GM21515 (cell line): ENCODE results near the gene ZFHX2.
"Not testable (repeated sequence)": the region's sequence is repeated elsewhere in the genome, so short reads cannot be mapped to it uniquely, and the experiment has no call there.

Source experiments
- ATAC-seq: cut with Tn5 transposase; IDR thresholded peaks from one replicate; pipeline ENCODE4 v1.9.1; 2021; ENCODE audit not compliant: unreplicated experiment

The ZFHX2 gene

GRCh38 chr14:23551266-23552028, at the start of gene ZFHX2:
Gene ZFHX2 (minus strand): TSS chr14:23551765. CDS start chr14:23535325, 16,440 bp downstream.
- peak; percentile 58 for ATAC-seq

GRCh38 chr14:23600806-23601205, 49.2 kb upstream of the ZFHX2 start:
- no peak for ATAC-seq

- no peak for ATAC-seq
These were observed 48.8 kb upstream of the ZFHX2 start for GRCh38 chr14:23600322-23600707.

GRCh38 chr14:23594191-23594590, 42.6 kb upstream of the ZFHX2 start:
- ATAC-seq = not testable (repeated sequence)

- no peak for ATAC-seq
These were observed 38.6 kb upstream of the ZFHX2 start for GRCh38 chr14:23590198-23590597.

- no peak for ATAC-seq
These were observed 38.0 kb upstream of the ZFHX2 start for GRCh38 chr14:23589606-23590005.

- ATAC-seq = peak; percentile 83
These were observed 37.5 kb upstream of the ZFHX2 start for GRCh38 chr14:23588884-23589598.

- ATAC-seq = not testable (repeated sequence)
These were observed 33.1 kb upstream of the ZFHX2 start for GRCh38 chr14:23584527-23585203.

- not testable (repeated sequence) for ATAC-seq
These were observed 32.4 kb upstream of the ZFHX2 start for GRCh38 chr14:23583761-23584526.

GRCh38 chr14:23582906-23583760, 31.6 kb upstream of the ZFHX2 start:
- ATAC-seq = no peak

- no peak for ATAC-seq
These were observed 29.4 kb upstream of the ZFHX2 start for GRCh38 chr14:23580948-23581281.

GRCh38 chr14:23580152-23580926, 28.8 kb upstream of the ZFHX2 start:
- ATAC-seq = no peak

GRCh38 chr14:23579739-23580138, 28.2 kb upstream of the ZFHX2 start:
- no peak for ATAC-seq

- ATAC-seq = no peak
These were observed 27.7 kb upstream of the ZFHX2 start for GRCh38 chr14:23579311-23579630.

GRCh38 chr14:23578560-23579310, 27.2 kb upstream of the ZFHX2 start, which contains the start of gene JPH4:
Gene JPH4 (minus strand): TSS chr14:23578790. CDS start chr14:23577453, 1,337 bp downstream.
- no peak for ATAC-seq

- ATAC-seq = no peak
These were observed 26.3 kb upstream of the ZFHX2 start for GRCh38 chr14:23577710-23578392.

- ATAC-seq = no peak
These were observed 25.6 kb upstream of the ZFHX2 start for GRCh38 chr14:23577004-23577681.
